ENCODE measurements around the gene PAK5. TPM values are rescaled to one million over a fixed set of nuclear protein-coding genes. Genes with fewer than 3 reads are reported as not detected.

The PAK5 gene
- total RNA-seq (2011; cell fraction: chromatin; rRNA removed; ENCODE audit: low replicate concordance): not detected in 2 replicates
- total RNA-seq (2011; cell fraction: nucleolus; rRNA removed): not detected in 2 replicates
- not detected in 2 replicates for total RNA-seq (2011; cell fraction: nucleoplasm; rRNA removed)
- total RNA-seq (2014; rRNA removed) (not detected in 2 replicates), total RNA-seq (2014; rRNA removed; fragmentation: Illumina TruSeq; extraction: Trizol) (not detected in 2 replicates), total RNA-seq (2015; rRNA removed; fragmentation: Illumina TruSeq; extraction: Trizol) (not detected in 2 replicates), total RNA-seq (2021) (not detected in 2 replicates), polyA plus RNA-seq (2011; rRNA removed) (not detected in 2 replicates), polyA plus RNA-seq (2014; fragmentation: Illumina TruSeq; extraction: Trizol) (not detected in 2 replicates), polyA plus RNA-seq (2014; fragmentation: Nextera tagmentation; extraction: Ambion mirVana) (not detected), polyA plus RNA-seq (2014; rRNA removed) (not detected in 2 replicates), polyA minus RNA-seq (2011; rRNA and poly(A)+ RNA removed) (not detected in 2 replicates), Bru-seq, nascent RNA (not detected), BruChase-seq, experiment 1, labeled RNA remaining after a 2-hour chase (not detected), BruChase-seq, experiment 2, labeled RNA remaining after a 6-hour chase (not detected)
- polyA plus RNA-seq (2011; cell fraction: cytosol; rRNA removed): not detected in 2 replicates
- polyA plus RNA-seq (2011; cell fraction: nucleus; rRNA removed): not detected in 2 replicates
- not detected in 2 replicates for polyA plus RNA-seq (2012)
- polyA minus RNA-seq (2011; cell fraction: cytosol; rRNA and poly(A)+ RNA removed): not detected in 2 replicates
- polyA minus RNA-seq (2011; cell fraction: nucleus; rRNA and poly(A)+ RNA removed): not detected in 2 replicates
- long read RNA-seq, experiment 1: 0 reads
- long read RNA-seq, experiment 2: 0 reads
- long read RNA-seq, experiment 3: 0 reads

DNA sequence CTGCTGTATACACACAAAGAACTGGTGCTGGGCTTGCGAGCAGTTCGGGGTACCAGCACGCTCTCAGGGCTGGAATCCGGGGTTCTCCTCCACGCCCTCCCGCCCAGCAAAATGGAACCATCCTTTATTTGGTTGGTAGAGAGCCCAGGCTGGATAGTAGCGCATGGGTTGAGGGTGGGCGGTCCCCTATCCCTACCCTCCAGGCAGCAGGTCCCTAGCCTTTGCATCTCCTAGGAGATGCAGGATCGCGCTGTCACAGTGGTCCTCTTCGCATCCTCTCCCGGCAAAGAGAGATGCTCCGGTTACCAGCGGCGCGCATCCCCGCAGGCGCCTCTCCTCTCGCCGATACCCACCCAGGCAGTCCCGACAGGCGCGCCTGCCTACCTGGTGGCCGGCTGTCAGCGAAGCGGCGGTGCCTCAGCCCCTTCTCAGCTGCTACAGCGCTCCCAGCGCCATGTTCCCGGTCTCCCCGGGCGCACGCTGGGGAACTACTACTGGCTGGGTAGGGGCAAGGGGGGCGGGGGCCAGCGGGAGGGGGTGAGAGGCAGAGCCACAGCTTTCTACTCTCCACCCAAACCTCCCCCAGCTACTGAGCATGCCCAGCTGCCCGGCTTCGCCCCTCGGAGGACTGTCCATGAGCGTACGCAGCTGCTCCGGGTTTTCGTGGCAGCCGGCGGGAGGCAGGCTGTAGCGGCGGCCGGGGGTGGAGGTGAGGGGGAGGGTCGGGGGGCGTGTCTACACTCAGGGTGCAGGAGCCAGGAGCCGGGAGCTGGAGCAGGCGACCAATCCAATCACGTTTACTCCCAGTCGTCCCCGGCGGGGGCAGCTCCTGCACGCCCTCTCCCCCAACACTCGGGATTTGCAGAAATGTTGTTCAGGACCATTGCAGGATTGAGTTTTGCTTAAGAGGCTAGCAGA, at the start of gene PAK5:
Gene PAK5, minus strand, starts transcription at position 699 of the 918 bp plus-strand sequence. CDS start 194,748 bp downstream, outside the sequence.
- H3K9ac ChIP-seq (ENCODE audit: insufficient read depth in 1 of 2, low read depth in 2 of 2, low read length in 2 of 2): no peak within 1 kb of the TSS
- DNase-seq (ENCODE audit: extremely low read depth in 1 of 4, low spot score in 3 of 4) (peak in 1 of 4 experiments; percentile 0), ATAC-seq (no peak), FAIRE-seq (no peak)
- ChIA-PET CTCF (ENCODE audit: low intra/inter-chr PET ratio) (no interaction called here), POLR2A (no interaction called here)
- H3K9me1 ChIP-seq (ENCODE audit: control insufficient read depth, insufficient read depth, low read length): no peaks in the 10 kb centered on the region
- no peaks in the 10 kb centered on the region for H3K9me3 ChIP-seq (replicated peaks; ENCODE audit: control insufficient read depth, insufficient read depth, low read depth, low read length)
- no peak within 1 kb of the TSS for H3K4me2 ChIP-seq (ENCODE audit: insufficient read depth, low read length)
- BruUV-seq (replicated peaks): no TSS peak
- no peak within 1 kb of the TSS for H3K4me3 ChIP-seq
- WGBS (ENCODE audit: insufficient coverage, low coverage, missing lambda C conversion rate): 7% methylated on average over 9 of the region's 57 CpGs
- TF ChIP-seq DLX4 (CRISPR knock-in tag; IDR thresholded peaks at IDR 0.05): no peak
- no peak within 1 kb of the TSS for H3K27ac ChIP-seq (ENCODE audit: extremely low read depth, low read depth, low read length)
- H2AFZ ChIP-seq (ENCODE audit: low read depth, low read length): no peak within 1 kb of the TSS
- no peaks in the 10 kb centered on the region for H4K20me1 ChIP-seq (replicated peaks; ENCODE audit: control insufficient read depth, insufficient read depth, low read length)
- H3K27me3 ChIP-seq (ENCODE audit: control insufficient read depth in 2 of 2, insufficient read depth in 2 of 2, low read length in 2 of 2): no peaks in the 10 kb centered on the region
- H3K79me2 ChIP-seq (ENCODE audit: control insufficient read depth, insufficient read depth, low read length): no peaks in the 10 kb centered on the region
- H3K36me3 ChIP-seq (ENCODE audit: control insufficient read depth, insufficient read depth, low read length): no peaks in the 10 kb centered on the region
- in situ Hi-C loops (cut with MboI) (no loop called here), intact Hi-C loops (cut with micrococcal nuclease) (loop anchor here (2.0 kb wide), 1 partner anchor 66 kb away; no protein-coding TSS in a partner anchor)
- H3K4me1 ChIP-seq (replicated peaks in 1 of 2; ENCODE audit: control insufficient read depth in 2 of 2, insufficient read depth in 2 of 2, low read length in 2 of 2): no peaks in the 10 kb centered on the region
